GM19395 (cell line): Measurements from ENCODE around the gene IGFL1.
"Not testable (repeated sequence)": the region's sequence is repeated elsewhere in the genome, so short reads cannot be mapped to it uniquely, and the experiment has no call there.

ENCODE experiments used
- ATAC-seq: cut with Tn5 transposase; IDR thresholded peaks from one replicate; pipeline ENCODE4 v1.9.1; 2021; ENCODE audit warnings: mild to moderate bottlenecking, moderate library complexity; ENCODE audit not compliant: unreplicated experiment

IGFL1 gene

GRCh38 chr19:46264801-46265200 is 35.3 kb downstream of the IGFL1 start:
- not testable (repeated sequence) for ATAC-seq

- no peak for ATAC-seq
Measured at GRCh38 chr19:46265217-46265828, 35.8 kb downstream of the IGFL1 start.

GRCh38 chr19:46269101-46269500 is 39.6 kb downstream of the IGFL1 start:
- no peak for ATAC-seq

- ATAC-seq, result no peak
Measured at GRCh38 chr19:46270521-46271256, 41.1 kb downstream of the IGFL1 start.

GRCh38 chr19:46271481-46272197 is 42.1 kb downstream of the IGFL1 start:
- no peak for ATAC-seq

GRCh38 chr19:46273931-46274330 is 44.4 kb downstream of the IGFL1 start:
- not testable (repeated sequence) for ATAC-seq

- ATAC-seq, result no peak
Measured at GRCh38 chr19:46279177-46279576, 49.6 kb downstream of the IGFL1 start.
